Mesenchymal stem cell (in vitro differentiated cells and primary cell): Measurements from ENCODE around the gene SLC2A6.
A peak's percentile ranks its signal among the peaks of the same experiment; 100 is the strongest.

Experiments used
- DNase-seq: peaks from one replicate; pipeline ENCODE4 v3.0.0-alpha.2; 2013
- H2AFZ ChIP-seq: one replicate; pipeline ENCODE4 v1.6.1; 2013; ENCODE audit warnings: low read depth, mild to moderate bottlenecking, control low read depth, inconsistent platforms, low read length, moderate library complexity
- H2AK5ac ChIP-seq: 2 replicates; pipeline ENCODE4 v1.6.1; 2013; ENCODE audit warnings: low read length, moderate library complexity, mild to moderate bottlenecking, inconsistent platforms; ENCODE audit not compliant: severe bottlenecking
- H2BK120ac ChIP-seq: one replicate; pipeline ENCODE4 v1.6.1; 2013; ENCODE audit warnings: low read depth, mild to moderate bottlenecking, inconsistent platforms, low read length, moderate library complexity
- H2BK12ac ChIP-seq, 2 experiments: one replicate each; pipeline ENCODE4 v1.6.1; 2013; ENCODE audit warnings: inconsistent platforms in 2 of 2, low read length in 2 of 2, mild to moderate bottlenecking in 2 of 2, moderate library complexity in 2 of 2, control low read depth in 1 of 2
- H2BK15ac ChIP-seq: one replicate; pipeline ENCODE4 v1.6.1; 2013; ENCODE audit warnings: mild to moderate bottlenecking, low read depth, inconsistent platforms; ENCODE audit not compliant: poor library complexity, severe bottlenecking
- H2BK5ac ChIP-seq: 2 replicates; pipeline ENCODE4 v1.6.1; 2013; ENCODE audit warnings: low read depth, mild to moderate bottlenecking, low read length, control low read depth, inconsistent platforms; ENCODE audit not compliant: poor library complexity, severe bottlenecking
- H3K14ac ChIP-seq, 2 experiments: one replicate each; pipeline ENCODE4 v1.6.1; 2013; ENCODE audit warnings: inconsistent platforms in 2 of 2, low read length in 2 of 2, control low read depth in 1 of 2, mild to moderate bottlenecking in 1 of 2, moderate library complexity in 1 of 2
- H3K18ac ChIP-seq, 2 experiments: one replicate each; pipeline ENCODE4 v1.6.1; 2013; ENCODE audit warnings: inconsistent platforms in 2 of 2, low read length in 2 of 2, control low read depth in 1 of 2, low read depth in 1 of 2, mild to moderate bottlenecking in 1 of 2
- H3K23ac ChIP-seq, 2 experiments: one replicate each; pipeline ENCODE4 v1.6.1; 2013; ENCODE audit warnings: inconsistent platforms in 2 of 2, low read length in 2 of 2, mild to moderate bottlenecking in 2 of 2, moderate library complexity in 2 of 2, control low read depth in 1 of 2
- H3K27ac ChIP-seq: 2 replicates; pipeline ENCODE4 v1.5.1; 2013; ENCODE audit warnings: mild to moderate bottlenecking, moderate library complexity, low read length, control low read depth, inconsistent platforms; ENCODE audit not compliant: poor library complexity, severe bottlenecking
- H3K27me3 ChIP-seq, 2 experiments: 2 replicates each; pipeline versions ENCODE4 v1.6.1 to v1.7.0; 2013; ENCODE audit warnings: low read length in 2 of 2, mild to moderate bottlenecking in 2 of 2, moderate library complexity in 2 of 2, control low read depth in 1 of 2, inconsistent platforms in 1 of 2; ENCODE audit not compliant: control insufficient read depth in 1 of 2, insufficient read depth in 1 of 2
- H3K36me3 ChIP-seq, 2 experiments: 2 replicates each; pipeline versions ENCODE4 v1.6.1 to v1.7.0; 2013; ENCODE audit warnings: low read length in 2 of 2, control low read depth in 1 of 2, inconsistent platforms in 1 of 2, low read depth in 1 of 2, mild to moderate bottlenecking in 1 of 2; ENCODE audit not compliant: insufficient read depth in 2 of 2, control insufficient read depth in 1 of 2
- H3K4ac ChIP-seq, 2 experiments: one replicate each; pipeline ENCODE4 v1.6.1; 2013; ENCODE audit warnings: inconsistent platforms in 2 of 2, low read length in 2 of 2, mild to moderate bottlenecking in 2 of 2, moderate library complexity in 2 of 2, control low read depth in 1 of 2, low read depth in 1 of 2
- H3K4me1 ChIP-seq: 2 replicates; pipeline ENCODE4 v1.6.1; 2013; ENCODE audit warnings: low read depth, low read length, control low read depth; ENCODE audit not compliant: control insufficient read depth, insufficient read depth
- H3K4me2 ChIP-seq: 2 replicates; pipeline ENCODE4 v1.6.1; 2013; ENCODE audit warnings: low read length, mild to moderate bottlenecking, inconsistent platforms; ENCODE audit not compliant: poor library complexity, severe bottlenecking
- H3K4me3 ChIP-seq, 2 experiments: 2 replicates each; pipeline versions ENCODE4 v1.5.1 to v1.7.0; 2013; ENCODE audit warnings: low read length in 2 of 2, mild to moderate bottlenecking in 2 of 2, control low read depth in 1 of 2, low read depth in 1 of 2; ENCODE audit not compliant: insufficient read depth in 1 of 2
- H3K79me1 ChIP-seq: replicated peaks from 2 replicates; pipeline ENCODE4 v1.6.1; 2013; ENCODE audit warnings: mild to moderate bottlenecking, control low read depth, low read length, inconsistent platforms; ENCODE audit not compliant: poor library complexity, severe bottlenecking
- H3K9ac ChIP-seq: 2 replicates; pipeline ENCODE4 v1.7.0; 2013; ENCODE audit warnings: mild to moderate bottlenecking, low read length, moderate library complexity
- H3K9me3 ChIP-seq: 2 replicates; pipeline ENCODE4 v1.7.0; 2013; ENCODE audit warnings: mild to moderate bottlenecking, low read length; ENCODE audit not compliant: control insufficient read depth
- H4K8ac ChIP-seq: one replicate; pipeline ENCODE4 v1.6.1; 2013; ENCODE audit warnings: inconsistent platforms, mild to moderate bottlenecking, low read length, moderate library complexity
- H4K91ac ChIP-seq: one replicate; pipeline ENCODE4 v1.6.1; 2013; ENCODE audit warnings: mild to moderate bottlenecking, low read length, inconsistent platforms
- WGBS: methylation state at CpG from one replicate; pipeline ENCODE4 v1.1.7; 2013; ENCODE audit warnings: mixed read lengths; 5-methylcytosine and 5-hydroxymethylcytosine counted together

The SLC2A6 gene

DNA sequence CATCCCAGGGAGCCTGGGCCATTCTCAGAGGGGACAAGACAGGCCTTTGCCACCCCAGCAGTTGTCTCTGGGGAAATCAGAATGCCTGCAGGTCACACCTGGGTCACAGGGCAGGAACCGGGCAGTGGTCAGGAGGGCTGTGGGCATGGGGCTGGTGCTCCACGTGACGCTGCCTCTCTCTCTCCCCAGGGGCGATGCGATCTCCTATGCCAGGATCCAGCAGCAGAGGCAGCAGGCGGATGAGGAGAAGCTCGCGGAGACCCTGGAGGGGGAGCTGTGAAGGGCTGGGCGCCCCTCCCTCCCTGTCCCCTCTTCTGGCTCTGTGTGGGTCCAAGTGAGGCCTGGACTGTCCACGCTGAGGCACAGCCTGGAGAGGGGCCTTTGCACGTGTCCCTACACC is 10.5 kb downstream of the SLC2A6 start:
- no peak overlapping the region for H3K23ac ChIP-seq
- H4K91ac ChIP-seq, result no peak overlapping the region
- no peaks in the 10 kb centered on the region for H3K9me3 ChIP-seq
- no peak overlapping the region for H3K14ac ChIP-seq
- no peak overlapping the region for H2BK12ac ChIP-seq
- H3K36me3 ChIP-seq, result peaks cover 26 to 80% of the 10 kb centered on the region in 2 experiments
- no peak overlapping the region for H2BK15ac ChIP-seq
- H2AFZ ChIP-seq, result peak overlapping the region; percentile 18
- H3K79me1 ChIP-seq, result peaks cover 12% of the 10 kb centered on the region
- H2AK5ac ChIP-seq, result no peak overlapping the region
- DNase-seq, result no peak
- no peak overlapping the region for H3K4me3 ChIP-seq
- H3K27ac ChIP-seq, result no peak overlapping the region
- H3K9ac ChIP-seq, result no peak overlapping the region
- H3K4me2 ChIP-seq, result no peak overlapping the region
- 94% methylated on average over 11 of the region's 11 CpGs for WGBS
- H2BK120ac ChIP-seq, result no peak overlapping the region
- no peaks in the 10 kb centered on the region for H3K27me3 ChIP-seq
- H3K18ac ChIP-seq, result no peak overlapping the region
- H2BK5ac ChIP-seq, result no peak overlapping the region
- H4K8ac ChIP-seq, result no peak overlapping the region
- no peak overlapping the region for H3K4ac ChIP-seq
- peaks cover 5% of the 10 kb centered on the region for H3K4me1 ChIP-seq

DNA sequence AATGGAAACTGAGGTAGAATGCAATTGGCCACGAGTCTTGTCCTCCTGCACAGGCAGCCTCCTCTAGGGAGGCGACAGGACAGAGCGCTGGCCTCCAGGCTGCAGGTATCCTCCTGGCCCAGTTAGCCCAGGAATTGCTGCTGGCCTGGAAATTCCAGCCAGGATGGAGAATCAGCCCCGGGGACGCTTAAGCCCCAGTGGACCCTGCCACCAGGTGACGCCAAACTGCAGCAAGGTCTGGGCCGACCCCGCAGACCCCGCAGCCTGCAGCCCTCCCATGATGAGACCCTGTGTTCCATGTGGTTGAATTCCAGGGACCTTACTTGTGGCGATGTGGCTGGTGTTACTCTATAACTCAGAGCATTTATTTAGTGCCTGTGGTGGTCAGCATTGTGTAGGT is 11.8 kb downstream of the SLC2A6 start:
- Histone ChIP-seq H3K9me3 (no peaks in the 10 kb centered on the region), H3K79me1 (peaks cover 20% of the 10 kb centered on the region), H3K4me1 (peaks cover 5% of the 10 kb centered on the region), H4K8ac (no peak overlapping the region), H2BK120ac (no peak overlapping the region), H3K4ac (no peak overlapping the region), H2BK15ac (no peak overlapping the region), H3K18ac (no peak overlapping the region), H2AFZ (no peak overlapping the region), H3K4me2 (no peak overlapping the region), H2BK12ac (no peak overlapping the region), H3K9ac (no peak overlapping the region), H3K14ac (no peak overlapping the region), H3K27me3 (peaks cover 0 to 5% of the 10 kb centered on the region in 2 experiments), H3K36me3 (peaks cover 18 to 72% of the 10 kb centered on the region in 2 experiments), H3K27ac (no peak overlapping the region), H3K23ac (no peak overlapping the region), H2BK5ac (no peak overlapping the region), H3K4me3 (no peak overlapping the region), H2AK5ac (no peak overlapping the region), H4K91ac (no peak overlapping the region)
- WGBS, result 89% methylated on average over 10 of the region's 10 CpGs
- DNase-seq, result no peak

DNA sequence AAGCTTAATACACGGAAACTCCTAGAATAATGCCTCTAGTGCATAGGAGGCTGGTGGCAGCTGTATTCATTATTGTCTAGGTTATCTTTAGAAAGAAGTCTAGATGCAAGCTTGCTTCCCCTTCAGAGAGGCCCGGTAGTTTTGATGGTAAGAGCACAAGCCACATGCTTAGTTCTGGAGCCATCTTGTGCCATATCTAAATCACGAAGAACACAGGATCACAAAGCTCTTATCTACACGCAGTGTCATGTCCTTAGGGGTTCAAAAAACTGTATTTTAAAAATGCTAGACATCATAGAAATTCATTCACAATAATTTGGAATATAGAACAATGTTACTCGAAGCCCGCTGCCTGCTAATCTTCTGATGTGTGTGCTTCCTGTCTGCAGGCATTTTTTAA is 12.9 kb downstream of the SLC2A6 start:
- Histone ChIP-seq H2BK12ac (no peak overlapping the region), H3K4me2 (no peak overlapping the region), H3K23ac (no peak overlapping the region), H3K18ac (no peak overlapping the region), H3K27me3 (peaks cover 0 to 5% of the 10 kb centered on the region in 2 experiments), H3K36me3 (peaks cover 9 to 65% of the 10 kb centered on the region in 2 experiments), H3K79me1 (peaks cover 26% of the 10 kb centered on the region), H2BK120ac (no peak overlapping the region), H4K8ac (no peak overlapping the region), H2BK5ac (no peak overlapping the region), H3K9me3 (no peaks in the 10 kb centered on the region), H3K9ac (no peak overlapping the region), H4K91ac (no peak overlapping the region), H2BK15ac (no peak overlapping the region), H2AK5ac (no peak overlapping the region), H3K27ac (no peak overlapping the region), H3K14ac (no peak overlapping the region), H3K4me1 (peaks cover 10% of the 10 kb centered on the region), H3K4me3 (no peak overlapping the region), H3K4ac (no peak overlapping the region), H2AFZ (no peak overlapping the region)
- 90% methylated on average over 3 of the region's 6 CpGs for WGBS
- DNase-seq, result no peak

DNA sequence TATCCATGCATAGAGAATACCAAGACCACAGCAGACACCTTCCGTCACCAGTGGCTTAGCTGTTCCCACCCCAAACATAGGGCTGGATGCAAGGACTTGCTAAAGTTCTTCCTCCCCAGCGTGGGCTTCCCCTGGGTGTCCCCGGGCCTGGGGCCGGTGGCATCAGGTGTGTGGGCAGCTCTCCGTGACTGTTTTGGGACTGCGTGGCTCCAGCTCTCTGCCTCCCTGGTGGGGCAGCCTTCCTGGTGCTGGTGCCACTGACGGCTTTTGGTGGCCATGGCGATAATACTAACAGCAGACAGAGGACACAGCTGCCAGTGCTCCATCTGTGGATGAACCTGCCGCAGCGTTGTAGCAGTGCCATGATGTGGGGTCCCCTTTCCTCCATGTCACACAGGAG is 14.3 kb downstream of the SLC2A6 start:
- Histone ChIP-seq H3K27ac (no peak overlapping the region), H3K14ac (no peak overlapping the region), H4K91ac (no peak overlapping the region), H3K18ac (no peak overlapping the region), H2BK120ac (no peak overlapping the region), H3K9ac (no peak overlapping the region), H3K4me3 (no peak overlapping the region), H2BK15ac (no peak overlapping the region), H4K8ac (no peak overlapping the region), H3K36me3 (peaks cover 9 to 56% of the 10 kb centered on the region in 2 experiments), H2AK5ac (no peak overlapping the region), H2AFZ (no peak overlapping the region), H3K23ac (no peak overlapping the region), H2BK12ac (no peak overlapping the region), H2BK5ac (no peak overlapping the region), H3K9me3 (no peaks in the 10 kb centered on the region), H3K4ac (no peak overlapping the region), H3K4me2 (no peak overlapping the region), H3K27me3 (peaks cover 0 to 5% of the 10 kb centered on the region in 2 experiments), H3K4me1 (peaks cover 15% of the 10 kb centered on the region), H3K79me1 (peaks cover 30% of the 10 kb centered on the region)
- WGBS, result 94% methylated on average over 10 of the region's 10 CpGs
- no peak for DNase-seq
